HUES48 (cell line): ENCODE measurements around the gene ATG14.

Experiments used
- H3K27ac ChIP-seq: one replicate; pipeline ENCODE4 v1.7.0; 2013; ENCODE audit warnings: low read depth, low read length, inconsistent platforms
- H3K27me3 ChIP-seq: 2 replicates; pipeline ENCODE4 v1.6.1; 2013; ENCODE audit warnings: mild to moderate bottlenecking, low read length; ENCODE audit not compliant: control insufficient read depth, insufficient read depth
- H3K36me3 ChIP-seq: 2 replicates; pipeline ENCODE4 v1.6.1; 2013; ENCODE audit warnings: low read length; ENCODE audit not compliant: control insufficient read depth, insufficient read depth
- H3K4me1 ChIP-seq: 2 replicates; pipeline ENCODE4 v1.6.1; 2013; ENCODE audit warnings: mild to moderate bottlenecking, low read length; ENCODE audit not compliant: control insufficient read depth, insufficient read depth
- H3K4me3 ChIP-seq: 2 replicates; pipeline ENCODE4 v1.5.1; 2013; ENCODE audit warnings: mild to moderate bottlenecking, low read depth, low read length
- H3K9ac ChIP-seq: 2 replicates; pipeline ENCODE4 v1.6.1; 2013; ENCODE audit warnings: mild to moderate bottlenecking, low read depth, low read length, moderate library complexity
- H3K9me3 ChIP-seq: 2 replicates; pipeline ENCODE4 v1.6.1; 2013; ENCODE audit warnings: low read length; ENCODE audit not compliant: control insufficient read depth, insufficient read depth

The ATG14 gene

DNA sequence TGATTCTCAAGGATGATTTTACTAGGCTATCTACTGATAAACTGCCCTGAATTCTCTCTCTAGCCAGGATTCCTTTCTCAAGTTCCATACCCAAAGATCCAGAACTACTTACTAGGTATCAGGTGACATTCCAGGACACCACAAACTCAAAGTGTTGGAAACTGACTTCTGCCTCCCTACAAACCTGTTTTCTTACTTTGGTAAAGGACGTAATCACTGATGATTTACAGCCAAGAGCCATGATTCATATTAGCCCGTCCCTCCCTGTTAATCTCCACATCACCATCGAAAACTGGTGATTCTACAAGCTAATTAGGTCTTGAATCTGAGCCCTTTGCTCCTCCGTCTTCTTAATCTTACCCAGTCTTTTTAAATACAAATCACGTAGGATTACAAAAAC is 1.0 kb upstream of the ATG14 start:
- no peak overlapping the region for H3K27ac ChIP-seq
- H3K36me3 ChIP-seq: no peaks in the 10 kb centered on the region
- peak overlapping the region; percentile 75; the same call in 1 of the 2 replicates for H3K4me3 ChIP-seq
- no peaks in the 10 kb centered on the region for H3K27me3 ChIP-seq
- no peaks in the 10 kb centered on the region for H3K9me3 ChIP-seq
- peaks cover 19% of the 10 kb centered on the region; the same call in 1 of the 2 replicates for H3K4me1 ChIP-seq
- H3K9ac ChIP-seq: no peak overlapping the region

DNA sequence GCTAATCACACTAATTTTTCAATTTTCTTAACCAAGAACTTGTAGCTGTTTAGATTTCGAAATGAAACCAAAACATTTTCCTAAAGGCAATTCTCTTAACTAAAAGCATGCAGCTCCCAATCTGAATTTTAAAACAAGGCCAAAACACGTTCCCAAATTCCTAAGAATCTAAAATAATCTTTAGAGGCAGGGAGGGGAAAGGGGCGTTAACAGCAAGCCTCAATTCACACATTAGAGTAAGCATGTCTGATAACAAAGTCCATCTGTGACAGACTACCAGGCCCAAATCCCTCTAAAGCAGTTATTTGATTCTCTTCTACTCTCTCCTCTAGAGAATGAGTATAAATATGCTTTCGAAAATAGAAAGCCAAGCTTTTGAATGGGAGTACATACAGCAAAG is 754 bp downstream of the ATG14 start:
- peak overlapping the region; percentile 78 for H3K27ac ChIP-seq

DNA sequence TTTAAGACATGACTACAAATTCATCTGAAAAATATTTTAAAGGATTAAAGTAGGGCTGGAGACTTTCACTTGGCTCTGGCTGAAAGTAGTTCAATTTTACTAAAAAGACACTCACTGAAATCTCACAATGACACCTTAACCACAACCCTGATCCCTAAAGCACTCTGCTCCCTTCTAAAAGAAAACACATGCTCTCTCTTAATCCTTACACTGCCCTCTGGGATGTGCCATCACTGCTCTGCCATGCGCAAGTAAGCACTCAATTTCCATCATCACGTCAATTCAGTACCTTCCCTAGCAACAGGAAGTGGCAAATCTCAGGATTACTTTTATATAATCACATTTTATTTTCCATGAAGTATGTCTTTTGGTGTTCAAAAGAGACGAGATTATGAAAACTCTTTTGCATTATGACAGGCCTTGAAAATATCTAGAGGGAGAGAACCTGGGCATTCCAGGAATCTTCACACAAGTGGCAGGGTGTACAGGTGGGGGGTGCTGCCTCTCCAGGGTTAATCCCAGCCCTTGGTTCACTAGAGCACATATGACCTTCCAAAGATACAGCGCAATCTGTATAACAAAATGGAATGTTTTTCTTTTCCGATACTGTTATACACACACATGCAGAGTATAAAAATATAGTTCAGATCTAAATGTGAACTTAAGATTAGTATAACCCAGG is 7.3 kb downstream of the ATG14 start:
- Histone ChIP-seq H3K27ac (no peak overlapping the region), H3K4me3 (no peak overlapping the region), H3K9ac (no peak overlapping the region), H3K4me1 (no peaks in the 10 kb centered on the region), H3K27me3 (no peaks in the 10 kb centered on the region), H3K9me3 (no peaks in the 10 kb centered on the region), H3K36me3 (no peaks in the 10 kb centered on the region)

More for the DNA sequence above, 754 bp downstream of the ATG14 start:
- Histone ChIP-seq H3K4me3 (peak overlapping the region; percentile 75), H3K9me3 (no peaks in the 10 kb centered on the region), H3K4me1 (peaks cover 19% of the 10 kb centered on the region; the same call in 1 of the 2 replicates), H3K9ac (peak overlapping the region; percentile 77), H3K27me3 (no peaks in the 10 kb centered on the region), H3K36me3 (no peaks in the 10 kb centered on the region)

DNA sequence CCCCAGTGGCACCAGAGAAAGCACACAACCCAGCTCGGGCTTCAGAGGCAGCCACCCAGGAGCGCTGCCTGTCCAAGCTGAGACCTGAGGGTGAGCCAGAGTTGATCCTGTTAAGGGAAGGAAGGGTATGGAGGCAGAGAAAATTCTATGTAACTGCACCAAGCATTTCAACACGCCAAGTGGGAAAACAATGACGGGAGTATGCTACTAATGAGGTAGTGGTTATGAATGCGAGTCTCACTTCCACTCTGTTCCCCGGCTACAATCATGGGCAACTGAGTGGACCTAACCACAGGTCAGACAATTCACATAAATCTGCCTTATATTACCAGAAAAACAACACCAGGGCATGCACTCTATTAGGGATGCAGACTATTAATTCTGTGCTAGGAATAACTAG is 9.9 kb downstream of the ATG14 start:
- no peak overlapping the region for H3K4me3 ChIP-seq
- no peaks in the 10 kb centered on the region for H3K4me1 ChIP-seq
- H3K9me3 ChIP-seq: no peaks in the 10 kb centered on the region
- H3K27ac ChIP-seq: no peak overlapping the region
- H3K9ac ChIP-seq: no peak overlapping the region
- H3K27me3 ChIP-seq: no peaks in the 10 kb centered on the region
- peaks cover 4% of the 10 kb centered on the region; the same call in 1 of the 2 replicates for H3K36me3 ChIP-seq

DNA sequence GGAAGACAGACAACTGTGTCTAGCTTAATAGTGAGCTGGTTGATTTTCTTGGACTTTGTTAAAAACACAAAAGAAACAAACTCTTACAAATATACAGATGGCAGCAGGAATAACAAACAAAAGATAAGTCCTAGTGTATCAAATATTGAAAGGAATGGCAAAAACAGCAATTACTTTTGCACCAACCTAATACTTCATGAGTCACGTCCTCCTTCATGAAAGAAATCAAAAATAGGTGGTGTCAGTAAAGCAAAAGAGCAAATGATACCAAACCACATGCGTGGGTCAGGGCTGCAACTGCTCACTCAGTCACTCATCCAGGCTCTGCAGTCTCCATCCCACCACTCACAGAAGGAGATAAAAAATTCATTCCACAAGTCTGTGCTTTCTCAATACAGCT is 11.8 kb downstream of the ATG14 start:
- no peak overlapping the region for H3K9ac ChIP-seq
- no peaks in the 10 kb centered on the region for H3K4me1 ChIP-seq
- no peak overlapping the region for H3K4me3 ChIP-seq
- no peak overlapping the region for H3K27ac ChIP-seq
- peaks cover 14% of the 10 kb centered on the region for H3K36me3 ChIP-seq
- H3K9me3 ChIP-seq: no peaks in the 10 kb centered on the region
- H3K27me3 ChIP-seq: no peaks in the 10 kb centered on the region

DNA sequence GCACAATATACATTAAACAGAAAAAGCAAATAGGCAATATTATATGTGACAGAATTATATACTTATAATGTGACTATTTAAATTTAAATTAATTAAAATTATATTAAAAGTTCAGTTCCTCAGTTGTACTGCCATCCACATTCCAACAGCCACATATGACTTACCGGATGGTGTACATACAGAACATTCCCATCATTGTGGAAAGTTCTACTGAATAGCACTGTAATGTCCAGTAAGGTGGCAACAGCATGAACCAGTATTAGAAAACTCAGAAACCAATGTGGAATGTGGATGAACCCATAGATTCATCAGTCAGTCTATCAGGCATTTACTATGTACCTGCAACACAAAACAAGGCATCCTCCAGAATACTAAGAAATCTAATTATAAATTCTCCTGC is 12.4 kb downstream of the ATG14 start:
- H3K4me3 ChIP-seq: no peak overlapping the region
- H3K9ac ChIP-seq: no peak overlapping the region
- no peaks in the 10 kb centered on the region for H3K4me1 ChIP-seq
- no peaks in the 10 kb centered on the region for H3K9me3 ChIP-seq
- H3K27ac ChIP-seq: no peak overlapping the region
- H3K27me3 ChIP-seq: no peaks in the 10 kb centered on the region
- H3K36me3 ChIP-seq: peaks cover 20% of the 10 kb centered on the region

DNA sequence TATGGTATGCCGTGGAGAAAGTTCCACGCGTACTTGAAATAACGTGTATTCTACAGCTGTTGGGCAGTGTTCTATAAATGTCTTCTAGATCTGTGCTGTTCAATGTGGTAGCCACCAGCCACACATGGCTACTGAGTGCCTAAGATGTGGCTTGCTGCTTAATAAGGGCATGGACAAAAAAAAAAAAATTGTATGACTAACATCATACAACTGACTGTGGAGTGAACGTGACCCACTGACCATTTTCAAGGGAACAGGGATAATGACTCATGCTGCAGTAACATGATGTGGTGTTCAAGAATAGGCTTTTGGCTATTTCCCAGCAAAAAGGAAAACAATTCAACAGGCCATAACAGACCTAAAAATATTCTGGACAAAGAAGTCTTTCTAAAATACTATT is 13.0 kb downstream of the ATG14 start:
- Histone ChIP-seq H3K9ac (no peak overlapping the region), H3K27me3 (no peaks in the 10 kb centered on the region), H3K27ac (no peak overlapping the region), H3K4me3 (no peak overlapping the region), H3K36me3 (peaks cover 20% of the 10 kb centered on the region), H3K4me1 (no peaks in the 10 kb centered on the region), H3K9me3 (no peaks in the 10 kb centered on the region)

DNA sequence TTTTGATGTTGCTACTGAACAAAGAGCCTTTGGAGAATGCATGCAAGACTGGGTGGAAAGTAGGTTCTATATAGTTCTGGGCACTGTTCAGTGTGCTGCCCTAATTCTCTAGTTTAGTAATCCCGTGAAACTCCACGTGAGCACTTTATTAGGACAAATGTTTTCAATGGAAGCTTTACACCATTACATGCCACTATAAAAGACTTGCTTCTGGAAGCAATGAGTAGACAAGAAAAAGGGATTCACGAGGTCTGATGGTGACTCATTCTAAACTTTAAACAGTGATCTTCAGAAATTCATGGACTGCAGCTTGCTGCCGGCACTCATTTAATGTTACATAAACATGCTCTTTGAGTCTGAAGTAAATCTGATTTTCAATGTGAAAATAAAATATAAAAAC is 22.3 kb downstream of the ATG14 start:
- Histone ChIP-seq H3K4me3 (no peak overlapping the region), H3K9me3 (no peaks in the 10 kb centered on the region), H3K27ac (no peak overlapping the region), H3K9ac (no peak overlapping the region), H3K27me3 (no peaks in the 10 kb centered on the region), H3K36me3 (peaks cover 40% of the 10 kb centered on the region), H3K4me1 (no peaks in the 10 kb centered on the region)

DNA sequence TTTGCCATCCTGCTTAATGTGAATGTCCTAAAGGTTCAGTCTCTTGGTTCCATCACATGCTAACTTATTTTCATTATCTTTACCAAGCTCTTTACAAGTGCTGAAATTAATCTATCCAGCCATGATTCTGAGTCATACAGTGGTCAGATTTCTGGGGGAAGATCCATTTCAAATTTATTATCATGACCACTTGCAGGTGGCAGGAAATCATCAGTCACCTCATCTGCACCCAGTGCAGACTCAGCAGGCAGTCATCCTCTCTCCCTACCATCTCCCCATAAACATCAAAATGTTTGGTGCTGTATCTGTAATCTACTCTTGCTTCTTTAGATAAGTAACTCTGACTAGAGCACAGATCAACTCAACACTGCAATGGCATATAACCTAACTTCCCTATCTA is 23.5 kb downstream of the ATG14 start:
- Histone ChIP-seq H3K4me1 (no peaks in the 10 kb centered on the region), H3K27me3 (no peaks in the 10 kb centered on the region), H3K27ac (no peak overlapping the region), H3K9me3 (no peaks in the 10 kb centered on the region), H3K4me3 (no peak overlapping the region), H3K9ac (no peak overlapping the region), H3K36me3 (peaks cover 44% of the 10 kb centered on the region)

DNA sequence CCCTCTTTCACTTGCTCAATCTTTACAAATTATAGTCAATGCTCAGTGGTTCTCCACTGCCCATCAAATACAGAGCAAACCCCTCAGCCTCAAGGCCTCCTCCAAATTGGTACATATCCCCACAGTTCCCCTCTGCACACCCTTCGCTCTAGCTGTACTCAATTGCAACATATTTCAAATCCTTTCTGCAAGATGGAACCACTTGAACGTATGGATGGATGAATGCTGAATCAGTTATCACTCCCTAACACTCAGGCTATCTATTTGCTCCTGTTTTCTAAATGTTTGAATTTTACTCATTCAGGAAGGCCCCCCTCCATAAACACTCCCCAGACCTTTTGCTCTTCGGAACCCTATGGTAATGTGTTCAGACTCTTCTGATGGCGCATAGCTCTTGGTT is 24.5 kb downstream of the ATG14 start:
- Histone ChIP-seq H3K9me3 (no peaks in the 10 kb centered on the region), H3K36me3 (peaks cover 47% of the 10 kb centered on the region), H3K27me3 (no peaks in the 10 kb centered on the region), H3K27ac (no peak overlapping the region), H3K4me3 (no peak overlapping the region), H3K4me1 (no peaks in the 10 kb centered on the region), H3K9ac (no peak overlapping the region)

DNA sequence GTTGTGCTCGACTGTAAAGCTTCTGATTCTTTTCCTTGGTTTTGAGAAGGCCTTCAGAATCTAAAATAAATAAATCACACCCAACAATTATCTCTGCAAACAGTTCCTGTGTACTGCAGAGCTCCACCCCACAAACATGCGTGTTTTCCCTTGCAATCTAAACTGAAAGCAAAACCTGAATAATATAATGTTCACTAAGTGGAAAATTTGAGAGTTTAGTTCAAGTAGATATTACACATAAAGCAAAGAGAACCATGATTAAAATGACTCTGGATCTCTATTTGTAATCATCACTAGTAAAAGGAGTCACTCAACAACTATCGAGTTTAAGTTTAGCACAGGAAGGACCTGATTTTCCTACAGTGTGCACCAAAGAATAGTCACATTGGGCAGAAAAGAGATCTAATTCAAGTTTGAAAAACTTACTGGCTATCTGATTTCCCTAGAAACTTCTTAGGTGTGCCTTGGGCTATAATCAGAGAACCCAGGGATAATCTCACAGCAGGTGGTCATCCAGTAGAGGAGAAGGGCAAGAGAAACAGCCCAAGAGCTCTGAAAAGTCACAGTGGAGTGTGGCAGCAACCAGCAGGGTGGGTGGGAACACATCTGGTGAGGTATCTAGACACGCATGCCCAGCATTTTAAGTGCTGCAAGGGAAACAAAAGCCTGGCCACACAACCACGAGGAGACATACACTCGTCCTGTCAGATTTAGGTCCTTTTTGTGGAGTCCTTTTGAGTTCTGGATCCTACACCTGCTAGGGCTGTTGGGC is 25.4 kb downstream of the ATG14 start:
- Histone ChIP-seq H3K4me1 (no peaks in the 10 kb centered on the region), H3K9ac (no peak overlapping the region), H3K9me3 (no peaks in the 10 kb centered on the region), H3K27ac (no peak overlapping the region), H3K27me3 (no peaks in the 10 kb centered on the region), H3K36me3 (peaks cover 55% of the 10 kb centered on the region), H3K4me3 (no peak overlapping the region)
